IPS-NIHi11 (cell line): ENCODE data around the gene GLIS2.

Experiments used
- DNase-seq: peaks from one replicate; pipeline ENCODE4 v3.0.0; 2012; ENCODE audit warnings: mixed read lengths, low spot score

The GLIS2 gene

GRCh38 chr16:4370151-4370550 lies 54.3 kb downstream of the GLIS2 start:
- no peak for DNase-seq

GRCh38 chr16:4370570-4371356 lies 54.9 kb downstream of the GLIS2 start:
- DNase-seq = no peak

- DNase-seq = peak; percentile 98
Measured at GRCh38 chr16:4371357-4372000, 55.6 kb downstream of the GLIS2 start, which contains the start of gene VASN. Gene VASN (plus strand): TSS chr16:4371848. CDS start chr16:4380878, 9,030 bp downstream.

- DNase-seq = no peak
Measured at GRCh38 chr16:4372001-4372577, 56.2 kb downstream of the GLIS2 start.

- DNase-seq = no peak
Measured at GRCh38 chr16:4372578-4373355, 56.9 kb downstream of the GLIS2 start.

GRCh38 chr16:4373356-4373908 lies 57.6 kb downstream of the GLIS2 start:
- no peak for DNase-seq

GRCh38 chr16:4373909-4374742 lies 58.3 kb downstream of the GLIS2 start:
- peak; percentile 71 for DNase-seq

GRCh38 chr16:4375717-4376116 lies 59.9 kb downstream of the GLIS2 start:
- no peak for DNase-seq

- no peak for DNase-seq
Measured at GRCh38 chr16:4376126-4376892, 60.4 kb downstream of the GLIS2 start.

GRCh38 chr16:4376893-4377572 lies 61.2 kb downstream of the GLIS2 start:
- no peak for DNase-seq

GRCh38 chr16:4377573-4378154 lies 61.8 kb downstream of the GLIS2 start:
- no peak for DNase-seq

- DNase-seq = no peak
Measured at GRCh38 chr16:4378161-4378666, 62.3 kb downstream of the GLIS2 start.

GRCh38 chr16:4378999-4379690 lies 63.3 kb downstream of the GLIS2 start:
- no peak for DNase-seq

- no peak for DNase-seq
Measured at GRCh38 chr16:4380119-4381063, 64.5 kb downstream of the GLIS2 start.

GRCh38 chr16:4381072-4381934 lies 65.4 kb downstream of the GLIS2 start:
- no peak for DNase-seq
